Motor neuron (in vitro differentiated cells): ENCODE results near the gene LEMD1. TPM values are rescaled to one million over a fixed set of nuclear protein-coding genes. Genes with fewer than 3 reads are reported as not detected.

Experiments
- ATAC-seq, 8 experiments: fragments of 200-7000 bp; cut with Tn5 transposase; replicated peaks in 6 of 8; 2 replicates each; pipeline ENCODE4 v1.8.0; 2021; ENCODE audit warnings: mild to moderate bottlenecking in 8 of 8, moderate library complexity in 8 of 8
- H3K27ac ChIP-seq, 2 donors: fragments of 250-450 bp; sonication (Bioruptor Pico); 2 replicates each; pipeline ENCODE4 v1.9.0; 2021; ENCODE audit warnings: antibody characterized with exemption in 2 of 2, mild to moderate bottlenecking in 2 of 2, moderate library complexity in 1 of 2
- H3K4me1 ChIP-seq, 2 donors: fragments of 250-450 bp; sonication (Bioruptor Pico); replicated peaks in 1 of 2; 2 replicates each; pipeline ENCODE4 v1.6.1; 2021; ENCODE audit warnings: antibody characterized with exemption in 2 of 2, mild to moderate bottlenecking in 2 of 2, moderate library complexity in 1 of 2
- H3K4me3 ChIP-seq, 5 donors: fragments of 250-450 bp; sonication (Bioruptor Pico); 2 replicates each; pipeline ENCODE4 v1.9.0; 2021; ENCODE audit warnings: antibody characterized with exemption in 5 of 5, mild to moderate bottlenecking in 5 of 5, moderate library complexity in 4 of 5
- WGBS, 10 experiments: fragments of 450-650 bp; shearing (Covaris generic); methylation state at CpG; one replicate each; pipeline ENCODE4 v1.0.0; 2022; 5-methylcytosine and 5-hydroxymethylcytosine counted together
- in situ Hi-C, 9 experiments: fragments of 400-800 bp; cut with MboI; loops; one replicate each; pipeline ENCODE4 v1.15.0; 2021; ENCODE audit warnings: low sequenced_read_pairs in 9 of 9, low pct_unique_long_range_greater_than_20kb in 2 of 9; ENCODE audit not compliant: unreplicated experiment in 9 of 9
- total RNA-seq, 8 experiments: library from RNA; unstranded; fragments of 300-600 nt; gene quantifications; 2 replicates each; pipeline versions ENCODE4 v1.2.3 to v1.2.4, GENCODE V29; 2022

The LEMD1 gene, protein sequence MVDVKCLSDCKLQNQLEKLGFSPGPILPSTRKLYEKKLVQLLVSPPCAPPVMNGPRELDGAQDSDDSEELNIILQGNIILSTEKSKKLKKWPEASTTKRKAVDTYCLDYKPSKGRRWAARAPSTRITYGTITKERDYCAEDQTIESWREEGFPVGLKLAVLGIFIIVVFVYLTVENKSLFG
- 10 to 100 TPM in 4 of 8 experiments, 1 to 10 TPM in 1, not detected in 3; 4.2 to 46.8 (median 36.4) TPM for total RNA-seq

DNA sequence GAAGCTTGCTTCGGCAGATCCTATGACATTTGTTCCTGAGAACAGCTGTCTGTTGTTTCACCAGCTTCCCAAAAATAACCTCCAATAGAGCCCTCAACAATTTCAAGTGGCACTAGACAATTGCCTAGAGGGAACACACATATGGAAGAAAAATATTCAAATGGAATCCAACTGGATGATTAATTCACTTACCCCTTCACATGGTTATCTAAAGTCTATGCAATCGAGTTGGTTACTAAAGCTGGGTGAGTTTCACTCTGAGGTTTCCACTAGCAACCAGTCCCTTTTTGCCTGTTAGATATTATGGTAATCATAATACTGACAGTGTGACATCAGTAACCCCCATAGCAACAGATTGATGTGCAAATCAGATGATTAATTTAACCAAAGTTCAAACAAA lies at the start of gene LEMD1:
LEMD1 (minus strand) TSS at position 259 of the 400 bp plus-strand sequence. CDS start 1,520 bp downstream, outside the sequence.
- in situ Hi-C loops = no loop called here
- no peak within 1 kb of the TSS for H3K4me3 ChIP-seq
- ATAC-seq = peak in 5 of 8 experiments; percentile 33 to 73 (median 43)

DNA sequence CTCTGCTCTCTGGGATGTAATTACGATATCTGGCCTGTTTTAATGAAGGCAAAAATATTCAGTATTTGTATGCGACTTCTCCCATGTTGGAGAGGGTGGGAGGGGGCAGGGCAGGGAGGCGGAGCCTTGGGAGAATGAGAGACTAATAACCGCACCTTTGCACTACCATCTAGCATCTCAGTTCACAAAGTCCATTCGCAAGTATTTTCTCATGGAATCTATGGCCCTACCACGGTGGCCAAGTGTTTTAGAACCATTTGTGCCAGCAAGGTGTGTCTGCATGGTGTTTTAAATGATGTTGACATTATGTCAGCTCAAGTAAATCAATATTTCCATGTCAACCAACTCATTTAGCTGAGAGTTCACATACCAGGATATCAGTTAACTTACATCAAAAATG lies 48.3 kb upstream of the LEMD1 start:
- 20 to 80% (median 71%) methylated on average over 1 to 4 of the region's 6 CpGs; no CpG with 5 or more reads in 3 of the 10 experiments for WGBS, 10 experiments
- Histone ChIP-seq H3K27ac (no peak overlapping the region), H3K4me3 (no peak overlapping the region), H3K4me1 (peaks cover 46 to 47% of the 10 kb centered on the region in 2 donors)
- in situ Hi-C loops = no loop called here
- no peak for ATAC-seq

More for the DNA sequence above, at the start of gene LEMD1:
- peaks cover 40 to 66% of the 10 kb centered on the region in 2 donors for H3K4me1 ChIP-seq
- H3K27ac ChIP-seq = no peak within 1 kb of the TSS
- 0 to 83% (median 39%) methylated on average over 1 to 2 of the region's 2 CpGs for WGBS, 10 experiments

DNA sequence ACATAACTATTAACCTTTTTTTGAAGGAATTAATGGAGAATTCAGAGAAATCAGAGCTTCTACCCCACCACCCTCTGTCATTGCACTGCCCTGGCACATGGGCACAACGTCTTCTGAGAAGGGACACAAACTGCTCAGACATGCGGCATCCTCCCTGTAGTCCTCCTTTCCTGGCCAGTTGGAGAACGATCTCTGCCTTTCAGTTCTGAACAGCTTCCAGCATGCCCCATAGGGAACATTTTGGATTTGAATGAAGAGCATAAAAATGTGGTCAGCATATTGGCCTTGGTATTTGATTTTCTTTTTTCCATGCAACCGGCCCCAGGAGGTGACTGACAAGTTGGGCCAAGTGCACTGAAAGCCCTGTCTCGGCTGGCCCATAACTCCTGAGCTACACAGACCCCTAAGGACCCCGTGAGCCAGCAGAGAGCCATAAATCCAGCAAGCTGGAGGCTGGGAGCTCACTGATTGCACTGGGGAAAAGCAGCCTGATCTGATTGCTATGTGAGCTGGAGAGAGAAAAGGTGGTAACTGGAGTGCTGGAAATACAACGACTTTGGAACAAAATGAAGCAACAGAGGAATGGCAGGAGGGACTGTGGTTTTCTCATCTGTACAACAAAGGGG lies 44.9 kb upstream of the LEMD1 start:
- WGBS, 10 experiments = 4 to 21% (median 17%) methylated on average over 1 to 6 of the region's 7 CpGs; no CpG with 5 or more reads in 3 of the 10 experiments
- peak in 5 of 8 experiments; percentile 89 to 97 (median 92) for ATAC-seq

DNA sequence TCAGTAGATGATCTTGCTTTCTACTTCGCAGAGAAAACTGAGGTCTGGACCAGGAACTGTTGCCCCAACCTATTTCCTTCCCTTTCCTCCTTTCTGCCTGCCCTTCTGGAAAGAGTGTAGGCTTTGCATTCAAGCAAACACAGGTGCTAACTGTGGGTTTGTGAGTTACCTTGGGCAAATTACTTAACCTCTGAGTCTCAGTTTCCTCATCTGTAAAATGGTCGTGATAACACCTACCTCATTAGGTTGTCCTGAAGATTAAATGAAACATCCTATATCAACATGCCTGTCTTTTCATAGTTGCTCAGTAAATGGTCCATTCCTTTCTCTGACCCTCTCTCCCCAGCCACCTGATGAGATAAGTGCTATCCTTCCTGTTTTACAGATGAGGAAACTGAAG lies 43.5 kb upstream of the LEMD1 start:
- in situ Hi-C loops = no loop called here

More for the DNA sequence above, 44.9 kb upstream of the LEMD1 start:
- Histone ChIP-seq H3K4me3 (no peak overlapping the region), H3K4me1 (peaks cover 33 to 37% of the 10 kb centered on the region in 2 donors), H3K27ac (peak overlapping the region; percentile 43 to 74)
- in situ Hi-C loops = no loop called here

DNA sequence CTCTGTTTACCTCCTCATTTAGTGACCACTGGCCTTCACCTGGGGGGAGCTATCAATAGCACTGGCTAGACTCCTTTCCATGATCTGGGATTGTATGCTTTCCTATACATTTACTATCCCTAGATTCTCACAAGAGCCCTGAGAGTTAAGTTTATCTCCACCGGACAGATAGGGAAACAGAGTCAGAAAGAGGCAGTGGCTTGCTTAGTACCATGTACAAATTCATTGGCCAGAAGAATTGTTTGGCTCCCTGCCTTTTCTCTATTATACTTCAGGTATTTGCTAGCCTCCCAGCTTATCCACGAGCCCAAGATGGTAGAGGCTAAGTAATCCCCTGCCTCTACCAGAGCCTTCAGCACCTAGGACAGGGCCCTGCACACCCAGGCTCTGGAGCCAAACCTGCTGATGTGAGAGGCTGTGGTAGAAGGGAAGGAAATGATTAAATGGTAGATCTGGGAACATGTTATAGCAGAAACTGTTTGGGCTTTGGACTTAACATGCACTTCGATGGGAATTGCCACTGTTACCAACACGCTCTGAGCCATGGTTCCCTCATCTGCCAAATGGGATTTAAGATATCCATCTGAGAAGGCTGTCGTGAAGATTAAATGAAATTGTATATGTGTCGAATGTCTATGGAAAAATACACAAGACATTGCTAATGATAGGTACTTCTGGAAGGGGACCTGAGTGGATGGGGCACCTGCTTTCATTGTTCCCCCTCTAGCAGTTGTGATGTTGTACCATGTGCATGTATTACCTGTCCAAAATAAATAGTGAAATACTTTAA lies 37.1 kb upstream of the LEMD1 start:
- no peak overlapping the region for H3K27ac ChIP-seq
- ATAC-seq = peak in 3 of 8 experiments; percentile 70 to 77 (median 73)
- H3K4me1 ChIP-seq = peaks cover 23 to 25% of the 10 kb centered on the region in 2 donors
- in situ Hi-C loops = no loop called here
- no peak overlapping the region for H3K4me3 ChIP-seq
- WGBS, 10 experiments = 26 to 100% (median 60%) methylated on average over 1 to 6 of the region's 6 CpGs; no CpG with 5 or more reads in 1 of the 10 experiments

More for the DNA sequence above, 43.5 kb upstream of the LEMD1 start:
- 0 to 100% (median 45%) methylated on average over 1 to 2 of the region's 2 CpGs; no CpG with 5 or more reads in 3 of the 10 experiments for WGBS, 10 experiments
- no peak for ATAC-seq
- Histone ChIP-seq H3K4me3 (no peak overlapping the region), H3K27ac (no peak overlapping the region), H3K4me1 (peaks cover 33 to 37% of the 10 kb centered on the region in 2 donors)

DNA sequence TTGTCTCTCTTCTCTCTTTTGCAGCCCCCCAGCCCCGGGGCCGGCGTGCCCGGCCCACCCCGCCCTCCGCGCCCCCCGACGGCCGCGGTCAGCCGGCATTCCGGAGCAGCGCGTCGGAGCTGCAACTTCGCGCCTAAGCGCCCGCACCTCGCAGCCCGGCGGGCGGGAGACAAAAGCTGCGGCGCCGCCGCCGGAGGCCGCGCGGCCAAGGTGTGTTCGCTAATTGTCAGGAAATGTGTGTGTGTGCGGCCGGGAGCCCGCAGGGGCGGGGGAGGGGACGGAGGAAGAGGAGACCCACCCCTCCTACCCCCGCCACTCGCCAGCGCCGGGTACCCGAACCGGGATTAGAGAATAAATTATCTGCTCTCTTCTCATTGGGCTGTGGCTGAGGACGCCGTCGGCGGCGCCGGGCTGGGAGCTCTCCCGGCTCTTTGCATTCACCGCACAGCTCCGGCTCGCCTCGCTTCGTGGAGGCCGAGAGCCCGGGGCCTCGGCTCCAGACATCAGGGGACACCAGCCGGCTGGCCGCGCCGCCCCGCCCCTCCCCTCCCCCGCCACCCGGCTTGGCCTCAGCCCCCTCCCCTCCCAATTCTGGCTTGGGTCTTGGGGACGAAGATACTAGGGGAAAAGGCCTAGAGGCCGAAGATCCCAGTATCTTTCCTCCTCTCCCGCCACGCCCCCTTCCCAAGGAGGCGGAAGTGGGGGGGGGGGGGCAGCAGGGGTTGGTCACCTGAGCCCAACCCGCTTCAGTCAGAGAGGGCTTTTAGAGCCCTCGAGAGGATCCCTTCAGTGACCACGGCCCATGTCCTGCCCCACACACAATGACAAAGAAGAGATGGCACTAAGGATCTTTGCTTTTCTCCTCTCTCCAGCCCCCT lies 35.3 kb upstream of the LEMD1 start:
- in situ Hi-C loops = no loop called here
- peak overlapping the region; percentile 37 to 67 (median 53) for H3K4me3 ChIP-seq
- H3K4me1 ChIP-seq = peaks cover 24 to 27% of the 10 kb centered on the region in 2 donors
- peak; percentile 75 to 91 (median 88) for ATAC-seq
- H3K27ac ChIP-seq = peak overlapping the region; percentile 68 to 93
- 7 to 17% methylated on average over 2 of the region's 74 CpGs; no CpG with 5 or more reads in 8 of the 10 experiments for WGBS, 10 experiments

DNA sequence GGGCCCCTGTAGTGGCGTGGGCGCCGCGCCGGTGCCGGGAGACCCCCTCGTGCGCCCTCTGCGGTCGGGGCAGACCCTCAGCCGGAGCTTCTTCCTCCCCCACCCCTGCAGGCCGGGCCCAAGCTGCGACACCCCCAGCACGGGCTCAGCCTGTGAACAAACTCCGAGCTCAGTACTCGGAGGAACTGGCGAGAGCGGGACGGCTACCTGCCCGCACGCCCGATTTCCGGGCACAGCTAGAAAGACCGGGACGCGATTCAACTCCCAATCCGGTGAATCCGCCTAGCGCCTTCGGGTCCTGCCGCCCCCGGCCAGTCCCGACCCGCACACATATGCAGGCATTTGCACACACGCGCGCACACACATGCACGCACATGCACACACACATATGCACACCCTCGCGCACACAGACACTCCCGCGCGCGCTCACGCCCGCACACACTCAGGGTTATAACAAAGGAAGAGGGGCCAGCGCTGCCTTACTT lies 34.6 kb upstream of the LEMD1 start:
- H3K27ac ChIP-seq = peak overlapping the region; percentile 68 to 93

DNA sequence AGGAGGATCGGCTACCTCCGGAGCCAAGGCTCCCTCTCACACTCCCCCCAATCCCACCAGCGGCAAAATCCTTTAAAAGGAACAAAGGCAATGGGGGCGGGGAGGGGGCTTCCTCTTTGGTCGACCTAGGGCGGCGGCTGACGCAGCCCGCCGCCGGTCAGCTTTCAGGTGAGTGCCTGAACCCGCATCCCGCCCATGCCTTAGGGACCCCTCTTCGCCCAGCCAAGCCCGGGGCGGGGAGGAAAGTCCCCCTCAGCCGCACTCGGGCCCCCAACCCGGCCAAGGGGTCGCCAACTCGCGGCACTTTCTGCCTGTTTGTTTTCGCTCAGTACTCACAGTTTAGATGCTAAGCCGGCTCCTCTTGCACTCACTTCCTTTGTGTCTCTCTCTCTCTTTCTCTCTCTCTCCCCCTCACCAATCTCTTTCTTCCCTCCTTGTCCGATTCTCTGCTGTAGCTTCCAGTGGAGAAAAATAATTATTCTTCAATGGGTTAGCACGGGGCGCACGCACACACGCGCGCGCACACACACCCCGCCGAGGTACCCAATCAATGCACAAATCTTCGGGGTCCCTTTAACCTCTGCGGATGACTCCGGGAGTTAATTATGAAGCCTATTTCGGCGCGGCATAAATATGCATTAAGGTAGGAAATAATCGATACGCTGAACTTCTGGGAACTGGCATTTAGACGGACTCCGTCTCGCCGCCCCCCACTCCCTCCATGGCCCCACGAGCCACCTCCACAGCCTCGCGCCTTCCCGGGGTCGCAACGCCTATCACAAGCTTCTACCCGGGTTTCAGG lies 33.9 kb upstream of the LEMD1 start, which contains the start of gene BLACAT1:
BLACAT1 (minus strand) TSS at position 465 of the 802 bp plus-strand sequence.
- H3K4me1 ChIP-seq = peaks cover 31 to 36% of the 10 kb centered on the region in 2 donors
- H3K4me3 ChIP-seq = peak within 1 kb of the TSS; percentile 37 to 67 (median 53)
- peak within 1 kb of the TSS; percentile 68 to 93 for H3K27ac ChIP-seq
- in situ Hi-C loops = no loop called here
- ATAC-seq = peak in 2 of 8 experiments; percentile 1
- 0 to 3% (median 1%) methylated on average over 3 to 35 of the region's 53 CpGs; no CpG with 5 or more reads in 1 of the 10 experiments for WGBS, 10 experiments

More for the DNA sequence above, 34.6 kb upstream of the LEMD1 start:
- H3K4me1 ChIP-seq = peaks cover 25 to 29% of the 10 kb centered on the region in 2 donors
- 0 to 3% (median 0%) methylated on average over 1 to 24 of the region's 47 CpGs; no CpG with 5 or more reads in 4 of the 10 experiments for WGBS, 10 experiments
- peak overlapping the region; percentile 37 to 67 (median 53) for H3K4me3 ChIP-seq
- peak in 7 of 8 experiments; percentile 17 to 47 (median 36) for ATAC-seq
- in situ Hi-C loops = no loop called here

DNA sequence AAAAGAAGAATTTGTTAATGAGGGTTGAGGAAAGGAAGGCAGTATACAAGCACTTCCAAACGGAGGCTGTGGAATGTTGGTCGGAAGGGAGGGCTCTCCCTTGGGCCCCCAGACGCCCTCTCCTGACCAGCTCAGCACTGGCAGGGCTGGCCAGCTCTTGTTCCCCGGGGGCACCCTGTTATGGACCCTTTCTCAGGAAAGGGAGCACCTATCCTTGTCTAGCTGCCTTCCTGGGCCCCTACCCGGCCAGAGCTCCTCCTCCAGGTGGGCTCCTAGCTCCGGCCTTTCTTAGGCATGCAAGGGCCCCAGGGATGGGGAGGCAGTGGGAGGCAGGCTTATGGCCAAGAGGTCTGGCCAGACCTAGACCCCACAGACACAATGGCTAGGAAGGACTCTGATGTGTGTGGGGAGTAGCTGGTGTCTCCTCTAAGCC lies 33.1 kb upstream of the LEMD1 start:
- H3K27ac ChIP-seq = peak overlapping the region in 1 of 2 donors; percentile 93
- peaks cover 40 to 44% of the 10 kb centered on the region in 2 donors for H3K4me1 ChIP-seq
- in situ Hi-C loops = no loop called here
- WGBS, 10 experiments = 0 to 45% (median 10%) methylated on average over 1 to 6 of the region's 6 CpGs; no CpG with 5 or more reads in 3 of the 10 experiments
- ATAC-seq = no peak
- H3K4me3 ChIP-seq = peak overlapping the region; percentile 37 to 67 (median 53)

DNA sequence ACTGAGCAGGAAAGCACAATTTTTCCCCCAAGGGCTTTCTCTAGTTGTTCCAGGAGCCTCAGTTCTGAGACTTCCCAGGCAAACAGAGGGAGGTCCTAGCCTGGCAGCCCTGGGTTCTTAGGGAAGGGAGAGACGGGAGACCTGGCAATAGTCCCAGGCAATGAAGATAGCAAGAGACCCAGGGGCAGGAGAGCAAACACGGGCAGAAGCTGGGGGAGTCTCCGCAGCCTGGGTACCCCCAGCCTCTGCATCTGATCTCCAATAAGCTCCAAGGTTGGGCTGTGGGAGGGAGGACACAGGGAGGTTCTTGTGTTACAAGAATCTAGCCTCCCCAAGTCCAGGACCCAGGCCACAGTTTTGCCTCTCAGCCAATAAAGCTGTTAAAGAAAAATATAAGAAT lies 31.6 kb upstream of the LEMD1 start:
- Histone ChIP-seq H3K4me3 (no peak overlapping the region), H3K4me1 (peaks cover 54 to 59% of the 10 kb centered on the region in 2 donors), H3K27ac (no peak overlapping the region)
- ATAC-seq = no peak
- in situ Hi-C loops = no loop called here
- WGBS, 10 experiments = 75 to 90% (median 84%) methylated on average over 2 to 3 of the region's 3 CpGs; no CpG with 5 or more reads in 7 of the 10 experiments

DNA sequence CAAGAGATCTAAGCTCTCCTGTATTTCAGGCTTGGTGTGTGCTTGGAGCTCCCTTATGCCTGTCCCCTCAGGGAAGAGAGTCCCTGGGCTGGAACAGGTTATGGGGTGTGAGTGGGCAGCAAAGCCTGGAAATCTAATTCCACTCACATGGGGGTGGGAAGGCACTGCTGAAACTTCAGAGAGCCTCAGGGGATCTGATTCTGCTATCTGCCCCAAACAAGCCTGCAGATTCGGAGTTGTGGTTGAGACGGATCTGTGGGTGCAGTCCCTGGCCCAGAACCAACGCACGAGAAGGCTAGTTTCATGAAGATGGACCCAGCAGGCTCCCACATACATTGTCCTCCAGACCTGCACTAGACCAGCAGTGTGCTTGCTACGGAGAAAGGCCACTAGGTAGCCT lies 31.1 kb upstream of the LEMD1 start:
- peaks cover 60 to 61% of the 10 kb centered on the region in 2 donors for H3K4me1 ChIP-seq
- no peak for ATAC-seq
- H3K4me3 ChIP-seq = no peak overlapping the region
- 19 to 100% (median 83%) methylated on average over 1 to 5 of the region's 5 CpGs; no CpG with 5 or more reads in 4 of the 10 experiments for WGBS, 10 experiments
- H3K27ac ChIP-seq = no peak overlapping the region
- in situ Hi-C loops = no loop called here
